Measurements from ENCODE around the gene DOC2B.

GRCh38 chr17:208429-208828, 27.0 kb upstream of the DOC2B start:
- no peak for TF ChIP-seq POLR2A (IDR thresholded peaks at IDR 0.05)
- no peak for TF ChIP-seq CTCF (IDR thresholded peaks at IDR 0.05)
